Lung microvascular endothelial cell (primary cell): Measurements from ENCODE around the gene HLA-E. TPM values are rescaled to one million over a fixed set of nuclear protein-coding genes. Genes with fewer than 3 reads are reported as not detected.

Experiments used
- DNase-seq, 2 donors: peaks; one replicate each; pipeline versions ENCODE4 v3.0.0 to v3.0.0-alpha.2; 2010; ENCODE audit warnings: low read depth in 2 of 2
- total RNA-seq: library from RNA; depleted of rRNA; stranded (reverse); fragments of >200 nt; gene quantifications from 2 replicates; pipeline ENCODE4 v1.2.1, GENCODE V29; 2014

HLA-E gene
- total RNA-seq, 1 donor from 2014 or later, result 959 TPM

GRCh38 chr6:30541515-30542403 is 52.5 kb downstream of the HLA-E start:
- DNase-seq, result peak; percentile 92 to 93

GRCh38 chr6:30542404-30542725 is 53.1 kb downstream of the HLA-E start:
- DNase-seq, result peak in 1 of 2 donors; percentile 45

- peak; percentile 44 to 71 for DNase-seq
Observed at GRCh38 chr6:30542915-30543314, 53.6 kb downstream of the HLA-E start.

Other genes with a start within 250 kb of the HLA-E start
- 7.6 and 10.1 TPM in 2 replicates for gene TRIM39, start 162.6 kb upstream of the HLA-E start, total RNA-seq
- gene RPP21, start 144.4 kb upstream of the HLA-E start, total RNA-seq, result 16.1 and 20.8 TPM in 2 replicates
- gene GNL1, start 67.0 kb downstream of the HLA-E start, total RNA-seq, result 31.8 and 41.1 TPM in 2 replicates
- 2.0 and 2.2 TPM in 2 replicates for gene PRR3, start 67.8 kb downstream of the HLA-E start, total RNA-seq
- gene ABCF1, start 81.9 kb downstream of the HLA-E start, total RNA-seq, result 24.6 and 41.9 TPM in 2 replicates
- gene PPP1R10, start 127.7 kb downstream of the HLA-E start, total RNA-seq, result 7.0 and 12.5 TPM in 2 replicates
- gene MRPS18B, start 128.3 kb downstream of the HLA-E start, total RNA-seq, result 38.1 and 55.8 TPM in 2 replicates
- 2.2 and 5.0 TPM in 2 replicates for gene ATAT1, start 137.4 kb downstream of the HLA-E start, total RNA-seq
- gene C6orf136, start 157.6 kb downstream of the HLA-E start, total RNA-seq, result 3.1 and 5.6 TPM in 2 replicates
- gene DHX16, start 183.5 kb downstream of the HLA-E start, total RNA-seq, result 25.1 and 32.5 TPM in 2 replicates
- gene PPP1R18, start 197.1 kb downstream of the HLA-E start, total RNA-seq, result 31.5 and 33.6 TPM in 2 replicates
- gene NRM, start 201.5 kb downstream of the HLA-E start, total RNA-seq, result 1.6 and 2.2 TPM in 2 replicates
- 3.0 and 4.1 TPM in 2 replicates for gene MDC1, start 227.8 kb downstream of the HLA-E start, total RNA-seq
- 267 and 311 TPM in 2 replicates for gene TUBB, start 230.8 kb downstream of the HLA-E start, total RNA-seq